Sigmoid colon (tissue), 3 donors: Measurements from ENCODE around the gene TSPAN9.

Experiments used
- CTCF ChIP-seq, 4 experiments: fragments of 450-650 bp in 3 of 4; fragments of 200-600 bp in 1 of 4; IDR thresholded peaks; one replicate each; pipeline ENCODE4 v1.5.1; 2016 to 2019; ENCODE audit warnings: antibody characterized with exemption in 4 of 4, mild to moderate bottlenecking in 3 of 4, moderate library complexity in 2 of 4
- POLR2A ChIP-seq, 2 donors: fragments of 450-650 bp; IDR thresholded peaks; one replicate each; pipeline ENCODE4 v1.6.1; 2016; ENCODE audit warnings: antibody characterized with exemption in 2 of 2, mild to moderate bottlenecking in 2 of 2, moderate library complexity in 2 of 2

- TF ChIP-seq POLR2A (IDR thresholded peaks at IDR 0.05), result no peak
- TF ChIP-seq CTCF (IDR thresholded peaks at IDR 0.05), result no peak
These were observed 42.8 kb downstream of the TSPAN9 start for GRCh38 chr12:3119756-3120601.
